KMS-11 (cell line): ENCODE results near the gene HBA1.
"Not testable (repeated sequence)": the region's sequence is repeated elsewhere in the genome, so short reads cannot be mapped to it uniquely, and the experiment has no call there.

ENCODE experiments used
- H2AFZ ChIP-seq: fragments of 200-600 bp; sonication (generic); 2 replicates; pipeline ENCODE4 v1.6.1; 2016; ENCODE audit warnings: antibody characterized with exemption, mixed run types, low read depth
- H3K27ac ChIP-seq: fragments of 200-600 bp; sonication (generic); 2 replicates; pipeline ENCODE4 v1.6.1; 2016; ENCODE audit warnings: mild to moderate bottlenecking, mixed run types
- H3K27me3 ChIP-seq: fragments of 200-600 bp; sonication (generic); 2 replicates; pipeline ENCODE4 v1.6.1; 2017; ENCODE audit warnings: mild to moderate bottlenecking, low read depth, mixed run types, moderate library complexity; ENCODE audit not compliant: insufficient read depth
- H3K36me3 ChIP-seq: fragments of 200-600 bp; sonication (generic); 2 replicates; pipeline ENCODE4 v1.6.1; 2017; ENCODE audit warnings: mild to moderate bottlenecking, mixed run types; ENCODE audit not compliant: insufficient read depth
- H3K4me1 ChIP-seq: fragments of 200-600 bp; sonication (generic); 2 replicates; pipeline ENCODE4 v1.6.1; 2016; ENCODE audit warnings: mild to moderate bottlenecking, low read depth, mixed run types; ENCODE audit not compliant: poor library complexity, severe bottlenecking
- H3K4me2 ChIP-seq: fragments of 200-600 bp; sonication (generic); 2 replicates; pipeline ENCODE4 v1.7.0; 2016; ENCODE audit warnings: mild to moderate bottlenecking, mixed run types
- H3K4me3 ChIP-seq: fragments of 200-600 bp; sonication (generic); IDR thresholded peaks from 2 replicates; pipeline ENCODE4 v1.6.1; 2017; ENCODE audit warnings: low read depth, low read length, mixed read lengths; ENCODE audit not compliant: insufficient read depth
- H3K79me2 ChIP-seq: fragments of 200-600 bp; sonication (generic); 2 replicates; pipeline ENCODE4 v1.6.1; 2016; ENCODE audit warnings: low read depth, mixed run types; ENCODE audit not compliant: insufficient read depth
- H3K9ac ChIP-seq: fragments of 200-600 bp; sonication (generic); 2 replicates; pipeline ENCODE4 v1.6.1; 2016; ENCODE audit warnings: mild to moderate bottlenecking, mixed run types
- H4K20me1 ChIP-seq: fragments of 200-600 bp; sonication (generic); 2 replicates; pipeline ENCODE4 v1.6.1; 2016; ENCODE audit warnings: mild to moderate bottlenecking, mixed run types; ENCODE audit not compliant: insufficient read depth
- CTCF ChIP-seq: fragments of 200-600 bp; sonication (generic); conservative IDR thresholded peaks from 2 replicates; pipeline ENCODE4 v1.6.1; 2017; ENCODE audit warnings: low read depth, mild to moderate bottlenecking, antibody characterized with exemption, low read length, moderate library complexity, mixed read lengths

HBA1 gene

DNA sequence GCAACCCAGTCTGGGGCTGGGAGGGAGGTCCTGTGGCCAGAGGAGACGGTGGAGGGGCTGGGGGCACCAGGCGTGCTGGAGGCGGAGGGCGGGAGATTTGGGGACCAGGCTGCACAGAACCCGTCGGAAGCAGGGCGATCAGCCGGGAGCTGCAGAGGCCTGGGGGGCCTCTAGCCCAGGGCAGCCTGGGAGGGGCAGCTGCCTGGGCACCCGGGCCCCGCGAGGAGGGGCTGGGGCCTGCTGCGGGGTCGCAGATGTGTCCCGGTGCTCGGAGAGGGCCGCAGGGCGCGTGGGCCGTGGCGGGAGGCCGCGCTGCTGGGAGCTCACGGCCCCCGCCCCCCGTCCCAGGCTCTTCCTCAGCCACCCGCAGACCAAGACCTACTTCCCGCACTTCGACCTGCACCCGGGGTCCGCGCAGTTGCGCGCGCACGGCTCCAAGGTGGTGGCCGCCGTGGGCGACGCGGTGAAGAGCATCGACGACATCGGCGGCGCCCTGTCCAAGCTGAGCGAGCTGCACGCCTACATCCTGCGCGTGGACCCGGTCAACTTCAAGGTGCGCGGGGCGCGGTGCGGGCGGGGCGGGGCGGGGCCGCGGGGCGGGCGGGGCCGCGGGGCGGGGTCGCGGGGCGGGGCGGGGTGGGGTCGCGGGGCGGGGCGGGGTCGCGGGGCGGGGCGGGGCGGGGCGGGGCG is 12.2 kb upstream of the HBA1 start:
- H3K27me3 ChIP-seq = peaks cover 67% of the 10 kb centered on the region
- not testable (repeated sequence) for H3K79me2 ChIP-seq, H3K27ac ChIP-seq, H4K20me1 ChIP-seq, H2AFZ ChIP-seq, H3K4me2 ChIP-seq, H3K9ac ChIP-seq, H3K36me3 ChIP-seq, H3K4me1 ChIP-seq, H3K4me3 ChIP-seq

GRCh38 chr16:164827-165538 is 11.5 kb upstream of the HBA1 start:
- Histone ChIP-seq H3K27me3 (peaks cover 63% of the 10 kb centered on the region), H3K4me2 (no peak overlapping the region)

DNA sequence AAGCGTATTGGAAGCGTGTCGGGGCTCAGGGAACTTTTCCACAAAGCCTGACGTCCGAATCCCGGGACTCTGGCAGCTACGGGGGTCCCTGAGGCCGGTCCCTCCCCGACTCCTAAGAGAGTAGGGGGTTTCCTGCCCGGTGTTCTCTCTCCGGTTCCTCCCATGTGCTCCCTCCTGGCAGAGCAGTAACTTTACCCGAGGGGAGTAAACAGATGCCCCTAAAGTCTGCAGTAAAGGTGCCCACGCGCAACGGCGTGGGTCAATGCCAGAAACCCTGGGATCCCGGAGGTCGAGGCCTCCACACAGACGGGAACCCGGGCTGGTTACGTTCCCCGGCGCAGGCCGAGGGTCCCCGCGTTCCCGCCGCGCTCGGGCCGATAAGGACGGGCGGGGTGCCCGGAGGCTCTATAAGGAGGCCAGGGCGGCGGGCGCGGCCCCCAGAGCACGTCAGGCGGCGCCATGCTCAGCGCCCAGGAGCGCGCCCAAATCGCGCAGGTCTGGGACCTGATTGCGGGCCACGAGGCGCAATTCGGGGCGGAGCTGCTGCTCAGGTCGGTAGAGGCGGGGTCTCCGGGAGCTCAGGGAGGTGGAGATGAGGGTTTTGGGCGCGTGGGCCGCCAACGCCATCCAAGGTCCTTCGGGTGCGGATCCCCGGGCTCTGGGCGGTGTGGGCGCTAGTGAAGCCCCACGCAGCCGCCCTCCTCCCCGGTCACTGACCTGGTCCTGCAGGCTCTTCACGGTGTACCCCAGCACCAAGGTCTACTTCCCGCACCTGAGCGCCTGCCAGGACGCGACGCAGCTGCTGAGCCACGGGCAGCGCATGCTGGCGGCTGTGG is 10.7 kb upstream of the HBA1 start, which contains the start of gene HBM:
Gene HBM, plus strand, starts transcription at position 440 of the 836 bp plus-strand sequence. Its CDS starts 20 bp downstream, at position 460.
- no peak within 1 kb of the TSS for H3K9ac ChIP-seq
- H2AFZ ChIP-seq = no peak within 1 kb of the TSS
- H3K27me3 ChIP-seq = peaks cover 67% of the 10 kb centered on the region

More at GRCh38 chr16:164827-165538, 11.5 kb upstream of the HBA1 start:
- no peaks in the 10 kb centered on the region for H3K79me2 ChIP-seq
- TF ChIP-seq CTCF = no peak
- H3K4me3 ChIP-seq = no peak overlapping the region
- H3K9ac ChIP-seq = no peak overlapping the region
- H4K20me1 ChIP-seq = no peaks in the 10 kb centered on the region
- H2AFZ ChIP-seq = no peak overlapping the region
- no peak overlapping the region for H3K27ac ChIP-seq
- H3K4me1 ChIP-seq = no peaks in the 10 kb centered on the region
- no peaks in the 10 kb centered on the region for H3K36me3 ChIP-seq

DNA sequence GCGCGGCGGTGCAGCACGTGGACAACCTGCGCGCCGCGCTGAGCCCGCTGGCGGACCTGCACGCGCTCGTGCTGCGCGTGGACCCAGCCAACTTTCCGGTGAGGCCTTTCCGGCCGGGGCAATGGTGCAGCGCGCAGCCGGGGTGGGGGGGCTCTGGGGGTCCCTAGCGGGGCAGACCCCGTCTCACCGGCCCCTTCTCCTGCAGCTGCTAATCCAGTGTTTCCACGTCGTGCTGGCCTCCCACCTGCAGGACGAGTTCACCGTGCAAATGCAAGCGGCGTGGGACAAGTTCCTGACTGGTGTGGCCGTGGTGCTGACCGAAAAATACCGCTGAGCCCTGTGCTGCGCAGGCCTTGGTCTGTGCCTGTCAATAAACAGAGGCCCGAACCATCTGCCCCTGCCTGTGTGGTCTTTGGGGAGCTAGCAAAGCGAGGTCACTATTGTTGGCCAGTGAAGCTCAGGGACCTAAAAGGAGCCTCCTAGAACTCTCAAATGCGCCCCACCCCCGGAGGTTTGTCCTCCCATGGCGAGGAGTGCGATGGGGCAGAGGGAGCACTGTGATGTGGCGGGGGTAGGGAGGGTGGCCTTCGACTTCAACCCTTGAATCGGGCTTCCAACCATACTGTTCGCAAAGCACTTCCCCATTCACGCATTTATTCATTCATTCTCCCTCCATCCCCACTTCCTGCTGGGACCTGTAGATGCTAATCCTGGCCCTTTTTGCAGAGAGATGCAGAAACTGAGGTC is 9.9 kb upstream of the HBA1 start:
- no peak overlapping the region for H3K27ac ChIP-seq
- H3K27me3 ChIP-seq = peaks cover 67% of the 10 kb centered on the region
- H2AFZ ChIP-seq = no peak overlapping the region
- no peaks in the 10 kb centered on the region for H3K79me2 ChIP-seq
- no peaks in the 10 kb centered on the region for H3K4me1 ChIP-seq
- no peak overlapping the region for H3K4me3 ChIP-seq
- H3K4me2 ChIP-seq = no peak overlapping the region
- H3K36me3 ChIP-seq = no peaks in the 10 kb centered on the region
- no peak overlapping the region for H3K9ac ChIP-seq
- TF ChIP-seq CTCF = no peak
- no peaks in the 10 kb centered on the region for H4K20me1 ChIP-seq

More for the DNA sequence above, 10.7 kb upstream of the HBA1 start, which contains the start of gene HBM:
- Histone ChIP-seq H3K4me2 (no peak within 1 kb of the TSS), H3K36me3 (no peaks in the 10 kb centered on the region), H3K79me2 (no peaks in the 10 kb centered on the region), H3K4me3 (no peak within 1 kb of the TSS), H3K27ac (no peak within 1 kb of the TSS), H4K20me1 (no peaks in the 10 kb centered on the region), H3K4me1 (no peaks in the 10 kb centered on the region)
- no peak for TF ChIP-seq CTCF
